PFSK-1 (cell line): ENCODE results near the gene NFIB.

Experiments used
- FOXP2 ChIP-seq: optimal IDR thresholded peaks from 2 replicates; pipeline ENCODE3; 2011; ENCODE audit warnings: borderline replicate concordance, control low read depth, inconsistent platforms; ENCODE audit not compliant: insufficient read depth; ENCODE audit errors: extremely low read length, extremely low read depth
- POLR2AphosphoS5 ChIP-seq: IDR thresholded peaks from 2 replicates; pipeline ENCODE4 v1.6.1; 2012; ENCODE audit warnings: low read depth, mild to moderate bottlenecking, control low read depth, low read length, moderate library complexity
- REST ChIP-seq, 2 experiments: IDR thresholded peaks; 2 replicates each; pipeline versions ENCODE4 v1.6.1 to v1.8.0; 2011 to 2012; ENCODE audit warnings: low read depth in 2 of 2, low read length in 2 of 2, control low read depth in 1 of 2, inconsistent platforms in 1 of 2, mild to moderate bottlenecking in 1 of 2, moderate library complexity in 1 of 2; ENCODE audit not compliant: insufficient read depth in 1 of 2
- SIN3A ChIP-seq: IDR thresholded peaks from 2 replicates; pipeline ENCODE4 v1.6.1; 2012; ENCODE audit warnings: mild to moderate bottlenecking, low read length, moderate library complexity, borderline replicate concordance; ENCODE audit not compliant: insufficient read depth
- TAF1 ChIP-seq: IDR thresholded peaks from 2 replicates; pipeline ENCODE4 v1.6.1; 2012; ENCODE audit warnings: low read length, control low read depth, borderline replicate concordance; ENCODE audit not compliant: insufficient read depth

NFIB gene

GRCh38 chr9:14146201-14146874, 167.6 kb downstream of the NFIB start:
- TF ChIP-seq SIN3A (no peak), REST (IDR thresholded peaks at IDR 0.05; ENCODE audit: insufficient read depth in 1 of 2, low read depth in 2 of 2, low read length in 2 of 2) (no peak), POLR2AphosphoS5 (no peak), FOXP2 (no peak), TAF1 (no peak)

DNA sequence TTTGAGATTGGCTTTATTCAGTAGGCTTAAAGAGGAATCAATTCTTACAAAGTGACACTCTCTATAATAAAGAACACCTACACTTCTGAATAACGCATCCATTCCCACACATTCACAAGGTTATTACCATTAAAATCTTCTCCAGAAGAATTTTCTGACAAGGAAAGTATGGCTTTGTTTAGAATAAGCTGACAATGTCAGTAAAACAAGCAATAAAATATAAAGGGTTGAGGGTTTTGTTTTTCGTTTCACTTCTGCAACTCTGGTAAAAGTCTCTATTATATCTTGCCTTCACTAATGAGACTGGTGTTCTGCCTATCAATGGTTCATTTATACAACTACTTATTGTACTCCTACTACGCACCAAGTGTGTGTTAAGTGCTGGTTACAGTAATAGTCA, 169.7 kb downstream of the NFIB start:
- no peak for TF ChIP-seq REST (IDR thresholded peaks at IDR 0.05; ENCODE audit: insufficient read depth in 1 of 2, low read depth in 2 of 2, low read length in 2 of 2)
- TF ChIP-seq POLR2AphosphoS5 = no peak
- no peak for TF ChIP-seq TAF1

GRCh38 chr9:14141699-14142098, 172.2 kb downstream of the NFIB start:
- no peak for TF ChIP-seq POLR2AphosphoS5
- no peak for TF ChIP-seq TAF1
- no peak for TF ChIP-seq FOXP2
- no peak for TF ChIP-seq REST (IDR thresholded peaks at IDR 0.05; ENCODE audit: insufficient read depth in 1 of 2, low read depth in 2 of 2, low read length in 2 of 2)

GRCh38 chr9:14140096-14140697, 173.7 kb downstream of the NFIB start:
- TF ChIP-seq FOXP2 (no peak), TAF1 (no peak), REST (IDR thresholded peaks at IDR 0.05; ENCODE audit: insufficient read depth in 1 of 2, low read depth in 2 of 2, low read length in 2 of 2) (no peak), SIN3A (no peak), POLR2AphosphoS5 (no peak)
